Thoracic aorta (tissue), 2 donors: ENCODE data around the gene GPC6. TPM values are rescaled to one million over a fixed set of nuclear protein-coding genes. Genes with fewer than 3 reads are reported as not detected.
A peak's percentile ranks its signal among the peaks of the same experiment; 100 is the strongest.

ENCODE experiments used
- ATAC-seq: fragments of 150-250 bp; one replicate; pipeline ENCODE4 v1.8.0; 2017; ENCODE audit warnings: low read depth; ENCODE audit not compliant: insufficient number of reproducible peaks, low FRiP score
- DNase-seq: peaks from one replicate; pipeline ENCODE4 v3.0.0-alpha.2; 2020; ENCODE audit warnings: low spot score
- H3K27ac ChIP-seq, 2 donors: fragments of 200-600 bp; sonication (generic); 1 replicate in 1 of 2; 2 replicates in 1 of 2; pipeline ENCODE4 v1.5.1; 2016; ENCODE audit warnings: mild to moderate bottlenecking in 2 of 2, moderate library complexity in 2 of 2
- H3K27me3 ChIP-seq: fragments of 200-600 bp; sonication (generic); replicated peaks from 2 replicates; pipeline ENCODE4 v1.6.0; 2016; ENCODE audit warnings: mild to moderate bottlenecking; ENCODE audit not compliant: insufficient read depth
- H3K36me3 ChIP-seq: fragments of 200-600 bp; sonication (generic); one replicate; pipeline ENCODE4 v1.5.1; 2016
- H3K4me1 ChIP-seq, 2 donors: fragments of 200-600 bp; sonication (generic); 1 replicate in 1 of 2; 2 replicates in 1 of 2; pipeline versions ENCODE4 v1.5.1 to v1.6.0; 2016; ENCODE audit warnings: low read depth in 2 of 2, mild to moderate bottlenecking in 1 of 2; ENCODE audit not compliant: control insufficient read depth in 1 of 2
- H3K4me3 ChIP-seq: fragments of 200-600 bp; sonication (generic); 2 replicates; pipeline ENCODE4 v1.5.1; 2016; ENCODE audit warnings: mild to moderate bottlenecking
- H3K9me3 ChIP-seq: fragments of 200-600 bp; sonication (generic); 2 replicates; pipeline ENCODE4 v1.5.1; 2016
- total RNA-seq, 2 donors: library from RNA; depleted of rRNA; stranded (reverse); fragments of >200 nt; gene quantifications; one replicate each; pipeline versions ENCODE4 v1.1.0 to v1.2.3, GENCODE V29; 2016
- TF ChIP-seq, protein P1 (sequence below): fragments of 200-600 bp; sonication (generic); IDR thresholded peaks from one replicate; pipeline ENCODE4 v1.5.1; 2019; ENCODE audit warnings: antibody characterized with exemption

Gene GPC6
- total RNA-seq, 2 donors from 2014 or later = 34.9 to 56.4 TPM

DNA sequence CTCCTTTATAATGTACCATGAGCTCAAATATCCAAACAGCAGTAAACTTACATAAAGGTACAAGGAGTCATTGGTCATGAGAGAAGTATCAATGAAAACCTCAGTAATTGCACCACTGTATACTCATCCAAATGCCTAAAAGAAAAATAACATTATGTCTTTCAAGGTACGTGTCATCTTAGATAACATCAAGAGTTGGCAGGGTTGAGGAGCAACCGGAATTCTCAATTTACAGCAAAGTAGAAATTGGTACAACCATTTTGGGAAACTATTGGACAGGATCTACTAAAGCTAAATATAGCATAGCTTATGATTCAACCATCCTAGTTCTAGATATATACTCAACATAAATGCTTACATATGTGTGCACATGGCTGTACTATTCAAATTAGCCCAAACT, 502.8 kb downstream of the GPC6 start:
- Histone ChIP-seq H3K9me3 (no peaks in the 10 kb centered on the region), H3K4me1 (peaks cover 6 to 29% of the 10 kb centered on the region in 2 donors), H3K4me3 (no peak overlapping the region), H3K27me3 (no peaks in the 10 kb centered on the region), H3K27ac (no peak overlapping the region), H3K36me3 (no peaks in the 10 kb centered on the region)
- no peak for DNase-seq
- TF ChIP-seq, protein P1, sequence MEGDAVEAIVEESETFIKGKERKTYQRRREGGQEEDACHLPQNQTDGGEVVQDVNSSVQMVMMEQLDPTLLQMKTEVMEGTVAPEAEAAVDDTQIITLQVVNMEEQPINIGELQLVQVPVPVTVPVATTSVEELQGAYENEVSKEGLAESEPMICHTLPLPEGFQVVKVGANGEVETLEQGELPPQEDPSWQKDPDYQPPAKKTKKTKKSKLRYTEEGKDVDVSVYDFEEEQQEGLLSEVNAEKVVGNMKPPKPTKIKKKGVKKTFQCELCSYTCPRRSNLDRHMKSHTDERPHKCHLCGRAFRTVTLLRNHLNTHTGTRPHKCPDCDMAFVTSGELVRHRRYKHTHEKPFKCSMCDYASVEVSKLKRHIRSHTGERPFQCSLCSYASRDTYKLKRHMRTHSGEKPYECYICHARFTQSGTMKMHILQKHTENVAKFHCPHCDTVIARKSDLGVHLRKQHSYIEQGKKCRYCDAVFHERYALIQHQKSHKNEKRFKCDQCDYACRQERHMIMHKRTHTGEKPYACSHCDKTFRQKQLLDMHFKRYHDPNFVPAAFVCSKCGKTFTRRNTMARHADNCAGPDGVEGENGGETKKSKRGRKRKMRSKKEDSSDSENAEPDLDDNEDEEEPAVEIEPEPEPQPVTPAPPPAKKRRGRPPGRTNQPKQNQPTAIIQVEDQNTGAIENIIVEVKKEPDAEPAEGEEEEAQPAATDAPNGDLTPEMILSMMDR = no peak
- no peak for ATAC-seq

DNA sequence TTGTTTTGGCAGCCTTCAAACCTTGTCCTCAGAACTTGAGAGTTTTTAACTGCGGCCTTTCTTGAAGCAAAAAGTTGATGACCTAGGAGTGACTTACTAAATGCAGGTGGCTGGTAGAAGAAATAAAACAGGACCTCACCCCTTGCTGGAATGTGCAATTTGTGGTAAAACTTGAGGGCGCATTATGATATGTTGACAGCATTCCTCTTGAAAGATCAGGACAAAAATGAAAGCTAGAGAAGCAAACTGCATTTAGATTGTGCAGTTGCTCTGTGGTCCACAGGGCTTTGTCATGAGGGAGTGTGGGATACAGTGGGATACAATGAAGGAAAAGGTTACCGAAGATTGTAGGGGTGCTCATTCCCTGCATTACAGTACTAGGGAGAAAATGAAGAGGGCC, 504.2 kb downstream of the GPC6 start:
- DNase-seq (no peak), ATAC-seq (no peak)
- TF ChIP-seq, protein P1 = no peak
- H3K27me3 ChIP-seq = no peaks in the 10 kb centered on the region
- H3K9me3 ChIP-seq = no peaks in the 10 kb centered on the region
- H3K4me3 ChIP-seq = peak overlapping the region; percentile 15
- no peaks in the 10 kb centered on the region for H3K36me3 ChIP-seq
- H3K27ac ChIP-seq = no peak overlapping the region
- H3K4me1 ChIP-seq = peaks cover 6 to 30% of the 10 kb centered on the region in 2 donors

DNA sequence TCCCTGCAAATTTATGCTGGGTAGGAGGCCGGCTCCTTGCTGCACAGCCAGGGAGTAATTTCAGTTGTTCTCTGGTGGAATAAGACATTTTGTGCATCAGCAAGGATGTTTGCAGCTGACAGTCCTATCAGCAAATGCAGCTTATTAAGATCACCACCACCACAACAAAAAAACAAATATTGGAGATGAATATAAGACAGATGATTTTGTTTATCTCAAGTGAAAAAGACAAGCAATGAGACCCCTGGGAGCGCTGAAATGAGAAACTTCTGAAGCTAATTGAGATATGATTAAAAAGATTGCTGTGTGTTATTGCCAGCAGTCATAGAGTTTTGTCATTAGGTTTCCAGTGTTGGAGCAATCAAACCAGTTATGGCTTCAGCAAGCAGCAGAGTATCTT, 505.6 kb downstream of the GPC6 start:
- no peak for DNase-seq
- Histone ChIP-seq H3K4me3 (no peak overlapping the region), H3K9me3 (no peaks in the 10 kb centered on the region), H3K4me1 (peaks cover 6 to 32% of the 10 kb centered on the region in 2 donors), H3K27ac (no peak overlapping the region), H3K36me3 (no peaks in the 10 kb centered on the region), H3K27me3 (no peaks in the 10 kb centered on the region)
- ATAC-seq = no peak
- TF ChIP-seq, protein P1 = no peak

DNA sequence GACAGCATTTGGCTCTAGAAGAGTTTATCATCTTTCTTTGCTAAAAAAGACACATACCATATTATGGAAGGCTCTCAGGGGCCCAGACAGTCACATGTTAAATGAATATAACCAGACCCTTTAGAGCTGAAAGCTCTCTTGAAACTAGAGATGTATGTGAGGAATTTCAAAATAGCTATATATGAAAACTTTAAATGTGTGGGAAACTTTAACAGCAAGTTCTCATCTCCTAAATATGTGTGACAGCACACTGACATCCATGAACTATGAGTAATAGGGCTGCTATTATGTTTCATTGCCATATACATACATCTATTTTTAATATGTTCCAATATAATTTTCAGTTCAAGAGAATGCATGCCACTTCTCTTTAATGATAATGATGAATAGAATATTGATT, 509.5 kb downstream of the GPC6 start:
- H3K4me3 ChIP-seq = no peak overlapping the region
- DNase-seq (no peak), ATAC-seq (no peak)
- H3K27me3 ChIP-seq = no peaks in the 10 kb centered on the region
- no peaks in the 10 kb centered on the region for H3K36me3 ChIP-seq
- H3K9me3 ChIP-seq = no peaks in the 10 kb centered on the region
- no peak overlapping the region for H3K27ac ChIP-seq
- TF ChIP-seq, protein P1 = no peak
- H3K4me1 ChIP-seq = peaks cover 3 to 36% of the 10 kb centered on the region in 2 donors

DNA sequence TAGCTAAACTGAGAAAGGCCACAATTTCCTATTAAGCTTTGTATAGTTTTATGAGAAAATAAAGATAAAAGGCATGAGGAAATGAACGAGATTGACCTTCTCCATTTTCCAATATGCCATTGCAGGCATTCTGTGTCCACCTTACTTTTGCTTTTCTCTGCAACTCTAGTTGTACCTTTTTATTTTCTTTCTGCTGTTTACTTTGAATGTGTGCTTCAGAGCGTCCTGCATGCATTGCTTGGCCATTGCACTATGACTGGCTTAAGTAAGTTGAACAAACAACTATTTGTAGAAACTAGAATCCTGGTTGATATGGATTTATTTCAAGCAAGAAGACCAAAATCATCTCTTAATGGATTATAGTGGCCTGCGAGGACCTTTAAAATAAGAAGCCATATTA, 510.3 kb downstream of the GPC6 start:
- Histone ChIP-seq H3K9me3 (no peaks in the 10 kb centered on the region), H3K27ac (no peak overlapping the region), H3K36me3 (no peaks in the 10 kb centered on the region), H3K4me1 (peaks cover 3 to 30% of the 10 kb centered on the region in 2 donors), H3K4me3 (no peak overlapping the region), H3K27me3 (no peaks in the 10 kb centered on the region)
- TF ChIP-seq, protein P1 = no peak
- DNase-seq (no peak), ATAC-seq (no peak)
